NCI-H774 (cell line): ENCODE data around the gene SMPDL3A.

Experiments
- DNase-seq: peaks from one replicate; lab custom pipeline; 2025; lab: John Stamatoyannopoulos, UW

SMPDL3A gene

DNA sequence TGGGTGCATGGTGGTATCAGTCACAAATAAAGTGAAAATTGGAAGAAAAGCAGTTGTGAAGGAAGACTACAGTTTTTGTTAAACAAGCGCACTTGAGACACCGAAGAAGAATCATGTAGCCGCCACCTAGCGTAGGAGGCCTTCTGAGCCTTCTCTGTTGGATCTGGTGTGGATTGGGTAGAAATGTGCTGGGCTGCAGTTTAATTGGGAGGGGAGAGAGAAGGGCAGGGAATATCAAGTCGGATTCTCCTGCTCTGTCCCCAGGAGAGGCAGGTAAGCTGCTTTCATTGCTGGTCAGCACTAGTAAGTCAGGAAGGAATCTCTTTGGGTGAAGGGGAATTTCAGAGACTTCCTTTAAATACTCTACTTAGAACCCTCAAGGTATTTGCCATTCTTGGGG lies 10.8 kb upstream of the SMPDL3A start:
- DNase-seq: no peak

DNA sequence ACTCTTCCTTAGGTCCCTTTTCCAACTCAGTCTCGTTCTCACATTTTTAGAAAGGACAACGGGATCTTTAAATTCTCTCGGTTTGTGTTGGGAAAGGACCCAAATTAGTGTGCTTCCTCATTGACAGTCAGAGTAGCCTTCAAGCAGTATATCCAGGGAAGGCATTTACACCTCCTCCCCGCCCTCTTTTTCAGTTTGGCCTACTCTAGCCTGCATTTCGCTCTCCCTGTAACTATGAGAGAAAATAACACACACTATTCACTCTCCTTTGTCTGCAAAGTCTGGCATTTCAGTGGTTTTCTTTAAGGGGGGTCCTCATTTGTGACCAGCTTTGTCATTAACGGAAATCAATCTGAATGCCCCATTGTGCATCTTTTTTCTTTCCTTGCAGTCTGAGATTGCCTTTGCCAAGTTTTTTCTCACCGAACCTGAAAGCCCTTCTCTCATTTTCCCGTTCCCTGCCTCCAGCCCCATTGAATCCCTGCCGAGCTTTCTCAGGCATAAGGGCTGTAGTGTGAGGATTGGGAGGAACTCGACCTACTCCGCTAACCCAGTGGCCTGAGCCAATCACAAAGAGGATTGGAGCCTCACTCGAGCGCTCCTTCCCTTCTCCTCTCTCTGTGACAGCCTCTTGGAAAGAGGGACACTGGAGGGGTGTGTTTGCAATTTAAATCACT lies 9.9 kb upstream of the SMPDL3A start:
- DNase-seq: no peak

GRCh38 chr6:122779667-122780066 lies 9.4 kb upstream of the SMPDL3A start, which contains the start of gene FABP7:
TSS of gene FABP7 (plus strand) at chr6:122779716. CDS start at chr6:122779795, 79 bp downstream.
- DNase-seq: no peak

DNA sequence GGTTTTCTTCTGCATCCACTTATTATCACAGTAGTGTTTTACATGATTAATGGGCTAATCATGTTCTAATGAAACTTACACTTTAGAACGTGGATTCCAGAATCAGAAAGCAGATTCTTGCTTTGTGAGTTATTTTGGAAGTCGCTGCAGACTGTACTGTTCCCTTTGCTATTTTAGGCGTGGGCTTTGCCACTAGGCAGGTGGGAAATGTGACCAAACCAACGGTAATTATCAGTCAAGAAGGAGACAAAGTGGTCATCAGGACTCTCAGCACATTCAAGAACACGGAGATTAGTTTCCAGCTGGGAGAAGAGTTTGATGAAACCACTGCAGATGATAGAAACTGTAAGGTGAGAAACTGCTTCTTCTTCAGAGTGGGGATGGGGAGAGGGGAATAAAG lies 8.9 kb upstream of the SMPDL3A start:
- no peak for DNase-seq

GRCh38 chr6:122781716-122782115 lies 7.3 kb upstream of the SMPDL3A start:
- no peak for DNase-seq

DNA sequence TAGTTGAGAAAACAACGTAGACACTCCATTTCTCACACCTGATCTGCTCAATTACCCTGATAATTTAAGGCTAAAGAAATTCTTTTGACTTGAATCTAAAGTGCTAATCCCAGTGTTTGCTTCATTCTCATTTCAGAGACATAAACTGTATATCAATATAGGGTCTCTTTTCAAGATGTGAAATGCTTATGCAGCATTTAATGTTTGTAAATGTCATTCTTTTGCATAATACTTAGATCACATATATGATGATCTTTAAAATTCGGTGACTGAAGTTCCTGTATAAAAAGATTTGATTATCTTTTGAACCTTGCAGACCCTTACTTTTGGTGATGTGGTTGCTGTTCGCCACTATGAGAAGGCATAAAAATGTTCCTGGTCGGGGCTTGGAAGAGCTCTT lies 5.7 kb upstream of the SMPDL3A start:
- DNase-seq: no peak

GRCh38 chr6:122785891-122786290 lies 3.2 kb upstream of the SMPDL3A start:
- DNase-seq: no peak

DNA sequence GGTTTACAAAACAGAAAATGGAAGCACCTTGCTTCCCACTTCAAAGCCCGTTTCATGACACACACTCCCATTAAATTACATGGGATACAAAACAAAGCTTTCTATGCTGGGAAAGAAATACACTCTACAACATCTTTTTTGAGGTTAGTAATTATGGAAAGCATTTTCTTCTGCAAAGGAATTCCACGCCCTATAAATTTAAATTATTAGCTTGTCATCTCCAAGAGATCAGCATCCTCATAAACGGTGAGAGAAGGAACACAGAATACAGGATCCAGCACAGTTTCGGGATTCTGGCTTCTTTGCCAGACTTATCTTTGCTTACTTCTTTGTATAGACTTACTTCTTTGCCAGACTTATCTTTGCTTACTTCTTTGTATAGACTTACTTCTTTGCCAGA lies 1.3 kb upstream of the SMPDL3A start:
- no peak for DNase-seq

- no peak for DNase-seq
Observed at GRCh38 chr6:122788208-122788607, 850 bp upstream of the SMPDL3A start.

DNA sequence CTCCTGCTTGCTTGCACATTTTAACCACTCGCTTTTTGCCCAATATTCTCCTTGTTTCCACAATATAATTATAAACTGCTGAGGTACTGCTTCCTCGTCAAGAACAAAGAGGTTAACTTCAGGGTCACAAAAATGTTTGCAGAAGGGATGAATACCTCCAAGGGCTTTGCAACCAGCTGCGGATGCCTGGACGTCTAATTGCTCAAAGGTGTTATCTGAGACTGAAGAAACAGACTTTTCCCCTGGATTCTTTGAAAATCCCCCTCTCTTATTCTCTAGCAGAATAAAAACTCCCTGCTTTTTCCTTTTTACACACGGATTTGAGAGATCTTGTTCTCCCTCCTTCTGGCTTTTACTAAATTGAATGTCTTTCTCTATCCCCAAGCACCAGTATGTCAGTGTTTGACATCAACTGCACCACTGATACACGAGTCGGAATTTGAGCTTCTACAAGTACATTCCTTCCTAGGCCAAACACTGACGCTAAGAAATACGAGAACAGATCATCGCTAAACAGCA lies 336 bp upstream of the SMPDL3A start:
- DNase-seq: peak; percentile 61

DNA sequence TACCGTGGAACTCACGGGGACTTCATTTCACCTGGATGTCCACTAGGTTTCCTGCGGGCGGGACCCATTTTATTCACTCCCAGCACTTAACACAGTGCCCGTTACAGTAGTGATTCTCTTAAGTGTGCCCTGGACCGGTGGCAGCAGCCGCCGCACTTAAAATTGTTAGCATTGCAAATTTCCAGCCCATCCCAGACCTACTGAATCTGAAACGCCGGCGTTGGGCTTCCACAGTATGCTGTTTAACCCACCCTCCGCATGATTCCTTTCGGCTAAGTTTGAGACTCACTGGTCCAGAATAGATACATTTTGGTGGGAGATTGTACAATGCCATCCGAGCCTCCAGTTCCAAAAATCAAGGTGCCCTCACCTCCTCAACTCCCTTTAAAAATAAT lies 967 bp downstream of the SMPDL3A start:
- DNase-seq: no peak

DNA sequence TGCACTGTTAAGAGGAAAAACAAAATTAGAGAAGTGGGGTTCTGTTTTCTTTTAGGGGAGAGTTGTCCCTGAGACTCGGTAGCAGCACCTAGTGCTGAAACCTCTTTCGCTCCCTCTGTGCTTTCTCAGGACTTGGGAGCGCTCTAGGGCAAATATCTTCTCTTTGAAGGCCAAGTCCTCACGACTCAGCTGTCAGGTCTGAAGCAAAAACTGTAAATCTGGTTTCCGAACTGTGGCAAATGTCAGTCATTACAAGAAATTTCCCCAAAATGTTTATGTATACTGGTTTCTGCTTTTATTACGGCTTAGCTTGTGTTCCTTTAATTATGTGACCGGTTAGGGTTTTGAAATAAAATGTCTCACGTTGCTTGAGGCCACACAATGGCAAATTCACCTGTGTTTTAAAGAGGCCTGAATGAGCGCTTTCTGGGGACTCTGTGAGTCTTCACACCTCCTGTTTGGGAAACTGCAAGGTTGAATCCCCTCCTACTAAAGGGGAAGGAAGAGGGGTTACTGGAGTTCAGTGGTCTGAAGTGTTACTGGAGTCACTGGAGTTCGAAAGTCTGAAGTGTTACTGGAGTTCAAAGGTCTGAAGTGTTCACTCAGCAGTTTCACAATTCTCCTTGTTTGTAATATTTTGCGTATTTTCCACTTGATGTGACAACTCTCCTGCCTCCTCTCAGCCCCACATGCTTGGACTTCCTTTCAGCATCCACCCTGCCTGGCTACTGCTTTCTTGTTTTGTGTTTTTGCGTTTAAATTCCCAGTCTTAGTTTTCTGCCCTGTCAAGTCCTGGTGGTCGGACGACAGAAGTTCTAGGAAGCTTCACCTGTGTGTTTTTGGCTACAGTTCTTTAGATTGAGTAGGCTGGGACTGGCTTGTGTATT lies 1.6 kb downstream of the SMPDL3A start:
- no peak for DNase-seq

DNA sequence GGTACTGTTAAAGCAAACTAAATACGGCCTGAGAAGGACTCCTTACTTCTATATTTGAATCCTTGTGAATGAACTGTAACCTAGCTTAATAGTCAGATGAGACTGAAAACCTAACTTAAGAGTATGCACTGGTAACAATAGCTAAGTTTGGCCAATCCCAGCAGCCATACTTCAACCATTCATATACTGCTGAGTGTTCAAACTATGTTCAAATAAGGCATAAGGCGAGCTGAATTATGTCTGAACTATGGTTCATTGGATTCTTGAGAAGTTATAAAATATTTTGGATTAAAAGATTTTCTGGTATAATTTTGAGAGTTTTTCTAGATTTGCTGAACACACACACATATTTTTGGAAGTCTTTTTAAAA lies 2.2 kb downstream of the SMPDL3A start:
- DNase-seq: no peak

GRCh38 chr6:122792766-122793165 lies 3.7 kb downstream of the SMPDL3A start:
- no peak for DNase-seq

GRCh38 chr6:122797537-122797936 lies 8.5 kb downstream of the SMPDL3A start:
- no peak for DNase-seq

DNA sequence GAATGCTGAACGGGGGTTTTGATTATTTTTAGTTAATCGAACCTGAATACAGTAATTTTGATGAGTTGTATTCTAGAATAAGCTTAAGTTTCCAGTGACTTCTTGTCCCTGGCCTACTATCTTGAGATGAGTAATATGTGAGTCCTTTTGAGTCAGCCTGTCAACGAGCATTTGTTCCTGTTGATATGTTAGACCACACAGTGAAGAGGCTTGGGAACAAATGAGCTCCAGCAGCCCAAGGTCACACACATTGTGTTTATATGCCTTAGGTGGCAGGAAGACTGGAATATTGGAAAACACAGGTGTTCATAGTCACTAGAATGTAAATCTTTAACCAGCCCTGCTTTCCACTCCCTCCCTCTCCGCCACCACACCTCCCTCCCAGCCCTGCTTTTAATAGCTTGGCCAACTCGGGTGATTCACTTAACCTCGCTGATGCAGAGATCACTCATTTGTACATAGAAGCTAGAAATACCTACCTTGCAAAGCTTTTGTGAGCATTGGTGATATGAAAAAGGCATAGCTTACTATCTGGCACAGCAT lies 9.1 kb downstream of the SMPDL3A start:
- peak; percentile 28 for DNase-seq

- no peak for DNase-seq
Observed at GRCh38 chr6:122799140-122799745, 10.2 kb downstream of the SMPDL3A start.

- no peak for DNase-seq
Observed at GRCh38 chr6:122799916-122800686, 11.0 kb downstream of the SMPDL3A start.

DNA sequence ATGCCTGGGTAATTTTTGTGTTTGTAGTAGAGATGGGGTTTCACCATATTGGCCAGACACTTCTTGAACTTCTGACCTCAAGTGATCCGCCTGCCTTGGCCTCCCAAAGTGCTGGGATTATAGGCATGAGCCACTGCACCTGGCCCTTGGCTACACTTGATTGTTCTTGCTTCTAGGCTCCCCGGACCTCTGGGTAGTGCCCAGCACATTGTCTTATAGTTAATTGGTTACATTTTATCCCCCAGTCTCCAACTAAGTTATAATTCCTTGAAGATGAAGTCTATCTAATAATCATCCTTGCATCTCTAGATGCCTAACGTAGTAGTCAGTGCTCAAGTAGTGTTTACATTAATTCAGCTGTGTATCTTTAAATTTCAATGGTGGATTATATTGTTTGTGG lies 11.8 kb downstream of the SMPDL3A start:
- no peak for DNase-seq

GRCh38 chr6:122801397-122801796 lies 12.3 kb downstream of the SMPDL3A start:
- DNase-seq: no peak

- DNase-seq: no peak
Observed at GRCh38 chr6:122803171-122803661, 14.2 kb downstream of the SMPDL3A start.
